NT2/D1 (cell line): ENCODE measurements around the gene BCL7C.
"Not testable (repeated sequence)": the region's sequence is repeated elsewhere in the genome, so short reads cannot be mapped to it uniquely, and the experiment has no call there.

ENCODE experiments used
- DNase-seq: peaks from one replicate; pipeline ENCODE4 v3.0.0-alpha.2; 2011; ENCODE audit warnings: low read depth, low spot score
- H3K27me3 ChIP-seq: 2 replicates; pipeline ENCODE4 v1.6.0; 2011; ENCODE audit warnings: mild to moderate bottlenecking; ENCODE audit not compliant: insufficient read length, insufficient read depth
- H3K36me3 ChIP-seq: 2 replicates; pipeline ENCODE4 v1.6.1; 2011; ENCODE audit warnings: mild to moderate bottlenecking, low read length, mixed read lengths; ENCODE audit not compliant: insufficient read depth, insufficient read length
- H3K4me1 ChIP-seq: 2 replicates; pipeline ENCODE4 v1.5.1; 2011; ENCODE audit not compliant: insufficient read depth, insufficient read length
- H3K4me3 ChIP-seq: 2 replicates; pipeline ENCODE4 v1.5.1; 2011; ENCODE audit warnings: low read depth; ENCODE audit not compliant: insufficient read length
- H3K9ac ChIP-seq: 2 replicates; pipeline ENCODE4 v1.6.0; 2011; ENCODE audit warnings: low read depth; ENCODE audit not compliant: insufficient read length
- H3K9me3 ChIP-seq: 2 replicates; pipeline ENCODE4 v1.5.1; 2011; ENCODE audit warnings: mild to moderate bottlenecking, low read length; ENCODE audit not compliant: insufficient read depth
- SUZ12 ChIP-seq: IDR thresholded peaks from 2 replicates; pipeline ENCODE4 v1.6.1; 2011; ENCODE audit not compliant: insufficient read length, insufficient read depth; ENCODE audit errors: extremely low read depth
- YY1 ChIP-seq: IDR thresholded peaks from 2 replicates; pipeline ENCODE4 v1.6.1; 2011; ENCODE audit not compliant: insufficient read length, insufficient read depth
- ZNF274 ChIP-seq: IDR thresholded peaks from 2 replicates; pipeline ENCODE4 v1.6.1; 2011; ENCODE audit warnings: mild to moderate bottlenecking, low read depth, low read length

The BCL7C gene

GRCh38 chr16:30892670-30893416 lies 1.0 kb downstream of the BCL7C start:
- peaks cover 22% of the 10 kb centered on the region for H3K36me3 ChIP-seq
- DNase-seq: no peak
- H3K4me3 ChIP-seq: peak overlapping the region; percentile 87
- peaks cover 8% of the 10 kb centered on the region for H3K4me1 ChIP-seq
- peaks cover 13% of the 10 kb centered on the region for H3K27me3 ChIP-seq
- H3K9me3 ChIP-seq: no peaks in the 10 kb centered on the region
- TF ChIP-seq SUZ12 (no peak), YY1 (no peak), ZNF274 (no peak)
- peak overlapping the region; percentile 95 for H3K9ac ChIP-seq

GRCh38 chr16:30891043-30891823 lies 2.6 kb downstream of the BCL7C start:
- H3K36me3 ChIP-seq: peaks cover 35% of the 10 kb centered on the region
- H3K27me3 ChIP-seq: peaks cover 13% of the 10 kb centered on the region
- H3K9ac ChIP-seq, H3K4me3 ChIP-seq, H3K4me1 ChIP-seq, H3K9me3 ChIP-seq, DNase-seq: not testable (repeated sequence)

- Histone ChIP-seq H3K4me1 (peaks cover 8% of the 10 kb centered on the region), H3K27me3 (peaks cover 9% of the 10 kb centered on the region), H3K36me3 (peaks cover 47% of the 10 kb centered on the region), H3K9ac (no peak overlapping the region), H3K4me3 (no peak overlapping the region), H3K9me3 (no peaks in the 10 kb centered on the region)
- DNase-seq: no peak
- TF ChIP-seq ZNF274 (no peak), SUZ12 (no peak), YY1 (no peak)
Measured at GRCh38 chr16:30889721-30890120, 4.2 kb downstream of the BCL7C start.

- no peak for DNase-seq
- TF ChIP-seq ZNF274: no peak
- no peak for TF ChIP-seq YY1
- TF ChIP-seq SUZ12: no peak
- Histone ChIP-seq H3K4me1 (peaks cover 8% of the 10 kb centered on the region), H3K4me3 (no peak overlapping the region), H3K9ac (peak overlapping the region; percentile 0), H3K27me3 (peaks cover 2% of the 10 kb centered on the region), H3K9me3 (no peaks in the 10 kb centered on the region), H3K36me3 (peaks cover 47% of the 10 kb centered on the region)
Measured at GRCh38 chr16:30888856-30889499, 4.9 kb downstream of the BCL7C start.

- no peak overlapping the region for H3K4me3 ChIP-seq
- no peaks in the 10 kb centered on the region for H3K27me3 ChIP-seq
- peaks cover 6% of the 10 kb centered on the region for H3K4me1 ChIP-seq
- H3K36me3 ChIP-seq: peaks cover 47% of the 10 kb centered on the region
- no peak for DNase-seq
- no peak overlapping the region for H3K9ac ChIP-seq
- TF ChIP-seq YY1 (no peak), ZNF274 (no peak), SUZ12 (no peak)
- H3K9me3 ChIP-seq: no peaks in the 10 kb centered on the region
Measured at GRCh38 chr16:30887927-30888326, 6.0 kb downstream of the BCL7C start.

GRCh38 chr16:30886145-30886544 lies 7.7 kb downstream of the BCL7C start:
- Histone ChIP-seq H3K9me3 (no peaks in the 10 kb centered on the region), H3K9ac (no peak overlapping the region), H3K4me1 (peaks cover 18% of the 10 kb centered on the region), H3K27me3 (no peaks in the 10 kb centered on the region), H3K36me3 (peaks cover 46% of the 10 kb centered on the region), H3K4me3 (no peak overlapping the region)
- TF ChIP-seq YY1 (no peak), SUZ12 (no peak), ZNF274 (no peak)
- DNase-seq: no peak

GRCh38 chr16:30885196-30885595 lies 8.7 kb downstream of the BCL7C start:
- H3K9ac ChIP-seq: no peak overlapping the region
- peaks cover 18% of the 10 kb centered on the region for H3K4me1 ChIP-seq
- no peak for DNase-seq
- no peaks in the 10 kb centered on the region for H3K9me3 ChIP-seq
- TF ChIP-seq ZNF274 (no peak), YY1 (no peak), SUZ12 (no peak)
- H3K4me3 ChIP-seq: no peak overlapping the region
- H3K36me3 ChIP-seq: peaks cover 45% of the 10 kb centered on the region
- no peaks in the 10 kb centered on the region for H3K27me3 ChIP-seq
